Limb (tissue), 2 donors: ENCODE data around the gene ADCY4.
"Not testable (repeated sequence)": the region's sequence is repeated elsewhere in the genome, so short reads cannot be mapped to it uniquely, and the experiment has no call there.

Experiments
- DNase-seq, 2 donors: peaks; one replicate each; pipeline ENCODE4 v3.0.0-alpha.2; 2016; ENCODE audit errors: extremely low spot score in 2 of 2

The ADCY4 gene

DNA sequence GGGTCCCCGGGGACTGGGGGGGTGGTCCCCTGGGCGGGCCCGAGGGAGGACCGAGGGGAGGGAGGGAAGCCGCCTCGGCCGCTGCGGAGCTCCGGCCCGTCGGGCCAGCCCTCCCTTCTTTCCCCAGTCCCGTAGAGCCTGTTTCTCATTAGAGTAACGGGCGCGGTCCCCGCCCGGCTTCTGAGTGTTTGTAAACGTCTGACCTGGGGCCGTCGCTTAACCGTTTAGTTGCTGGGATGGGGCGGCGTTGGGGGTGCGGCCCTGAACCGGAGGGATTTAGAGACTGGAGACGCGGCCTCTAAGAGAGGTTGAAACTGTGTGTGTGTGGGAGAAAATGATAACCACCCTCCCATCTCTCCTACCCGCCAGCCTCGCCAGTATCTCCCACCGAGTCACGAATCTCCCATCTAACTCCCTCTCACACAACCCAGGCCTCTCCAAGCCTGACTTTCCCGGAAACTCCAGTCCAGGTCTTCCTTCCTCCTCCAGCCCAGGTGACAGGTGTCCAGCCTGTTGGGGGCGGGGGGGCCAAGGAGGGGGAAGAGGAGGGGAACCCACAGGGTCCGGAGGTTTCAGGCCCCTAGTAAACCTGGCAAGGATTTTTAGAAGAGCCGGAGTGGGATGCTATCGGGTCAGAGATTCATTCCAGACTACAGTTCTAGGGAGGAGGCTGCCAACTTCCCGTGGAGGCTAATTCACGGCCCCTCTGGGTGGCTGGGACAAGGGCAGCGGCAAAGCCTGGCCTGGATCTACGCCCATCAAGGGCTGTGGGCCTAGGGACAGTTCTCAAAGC, 32.0 kb upstream of the ADCY4 start:
- DNase-seq, result peak; percentile 92 to 96

DNA sequence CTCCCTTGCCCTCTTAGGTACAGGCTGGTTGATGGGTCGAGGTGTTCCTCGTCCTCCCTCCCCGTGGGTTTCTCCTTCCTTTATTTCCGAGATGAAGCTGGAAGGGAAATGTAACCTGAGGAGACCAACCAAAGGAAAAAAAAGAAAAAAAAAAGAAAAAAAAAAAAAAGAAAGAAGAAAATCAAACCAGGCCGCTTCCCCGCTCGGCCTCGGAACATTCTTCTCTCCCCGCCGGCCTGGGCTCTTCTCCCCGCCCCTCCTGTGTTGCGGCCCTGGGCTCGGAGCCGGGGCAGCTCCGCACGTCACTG, 31.5 kb upstream of the ADCY4 start:
- no peak for DNase-seq

DNA sequence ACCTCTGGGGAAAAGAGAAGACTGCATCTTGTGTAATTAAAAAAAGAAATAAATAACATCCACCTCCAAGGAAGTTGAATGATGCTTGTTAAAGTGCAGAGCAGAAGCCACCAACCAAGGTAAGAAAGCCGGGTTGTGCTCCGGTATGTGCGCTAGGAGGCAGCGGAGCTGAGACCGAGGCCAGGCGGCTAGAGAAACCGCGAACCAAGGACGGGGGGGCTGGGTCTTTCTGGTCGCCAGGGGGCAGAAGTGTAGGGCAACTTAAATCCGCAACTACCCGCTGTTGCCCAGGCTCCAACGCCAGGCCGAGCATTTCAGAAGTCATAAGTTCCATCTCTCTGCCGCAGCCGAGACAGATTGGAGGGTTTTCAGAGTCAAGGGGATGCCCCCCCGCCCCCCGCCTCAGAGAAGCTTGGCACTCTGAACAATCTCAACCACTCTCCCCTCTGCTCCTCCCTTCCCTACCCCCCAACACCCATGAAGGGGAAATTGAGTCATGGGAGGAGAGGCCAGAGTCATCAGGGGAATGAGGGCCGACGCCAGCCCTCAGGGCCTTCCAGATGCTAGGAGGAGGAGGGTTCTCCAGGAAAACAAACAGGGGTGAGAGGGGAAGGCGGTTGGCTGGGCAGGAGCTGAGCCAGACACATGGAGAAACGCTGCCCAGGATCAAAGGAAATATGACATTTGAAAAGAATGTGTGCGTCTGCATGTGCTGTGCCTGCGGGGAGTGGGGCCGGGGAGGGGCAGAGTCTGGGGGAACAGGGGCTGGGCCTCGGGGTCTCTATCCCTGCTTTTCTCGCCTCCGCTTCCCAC, 30.9 kb upstream of the ADCY4 start:
- DNase-seq, result peak; percentile 84 to 89

DNA sequence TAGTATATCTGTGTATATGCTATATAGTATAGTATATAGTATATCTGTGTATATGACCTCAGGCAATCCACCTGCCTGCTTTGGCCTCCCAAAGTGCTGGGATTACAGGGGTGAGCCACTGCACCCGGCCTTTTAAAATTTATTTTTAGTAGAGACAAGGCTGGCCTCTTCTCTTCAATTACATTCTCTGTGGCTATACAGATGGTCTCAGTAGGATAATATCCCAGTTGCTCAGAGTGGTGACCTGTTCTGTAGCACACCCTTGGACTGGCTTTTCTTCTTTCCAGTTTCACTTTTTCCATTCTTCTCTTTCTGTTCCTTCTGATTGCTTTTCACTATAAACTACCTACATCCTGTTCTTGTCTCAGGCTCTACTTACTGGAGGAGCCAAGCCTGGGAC, 30.0 kb upstream of the ADCY4 start:
- no peak for DNase-seq

DNA sequence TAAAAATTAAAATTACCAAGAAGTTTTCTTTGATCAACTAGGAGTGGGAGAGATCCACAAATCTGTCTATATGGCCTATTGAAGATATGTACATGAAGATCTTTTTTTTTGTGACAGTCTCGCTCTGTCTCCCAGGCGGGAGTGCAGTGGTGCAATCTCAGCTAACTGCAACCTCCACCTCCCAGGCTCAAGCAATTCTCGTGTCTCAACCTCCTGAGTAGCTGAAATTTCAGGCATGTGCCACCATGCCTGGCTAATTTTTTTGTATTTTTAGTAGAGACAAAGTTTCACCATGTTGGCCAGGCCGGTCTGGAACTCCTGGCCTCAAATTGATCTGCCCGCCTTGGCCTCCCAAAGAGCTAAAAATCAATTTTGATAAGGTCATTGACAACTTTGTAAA, 28.5 kb upstream of the ADCY4 start:
- DNase-seq, result no peak

DNA sequence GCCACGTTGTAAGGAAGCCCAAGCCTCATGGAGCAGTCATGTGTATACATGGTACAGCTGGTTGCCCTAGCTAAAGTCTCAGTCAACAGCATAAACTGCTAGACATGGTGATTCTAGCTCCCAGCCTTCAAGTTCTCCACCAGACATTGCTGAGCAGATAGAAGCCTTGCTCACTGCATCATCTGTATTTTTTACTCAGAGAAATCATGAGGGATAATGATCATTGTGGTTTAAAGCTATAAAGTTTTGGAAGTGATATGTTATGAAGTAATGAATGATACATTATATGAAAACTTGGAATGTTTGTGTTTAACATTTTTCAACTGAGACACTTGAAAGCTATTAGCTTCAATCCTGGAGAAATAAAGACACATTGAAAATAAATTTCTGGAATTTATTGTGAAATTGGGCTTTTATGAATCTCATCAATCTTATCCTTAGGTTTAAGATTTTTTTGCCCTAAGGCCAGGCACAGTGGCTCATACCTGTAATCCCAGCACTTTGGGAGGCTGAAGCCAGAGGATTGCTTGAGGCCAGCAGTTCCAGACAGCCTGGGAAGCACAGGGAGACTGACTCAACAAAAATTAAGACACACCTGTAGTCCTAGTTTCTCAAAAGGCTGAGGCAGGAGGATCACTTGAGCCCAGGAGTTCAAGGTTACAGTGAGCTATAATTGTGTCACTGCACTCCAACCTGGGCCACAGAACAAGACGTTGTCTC, 27.5 kb upstream of the ADCY4 start:
- DNase-seq, result no peak

DNA sequence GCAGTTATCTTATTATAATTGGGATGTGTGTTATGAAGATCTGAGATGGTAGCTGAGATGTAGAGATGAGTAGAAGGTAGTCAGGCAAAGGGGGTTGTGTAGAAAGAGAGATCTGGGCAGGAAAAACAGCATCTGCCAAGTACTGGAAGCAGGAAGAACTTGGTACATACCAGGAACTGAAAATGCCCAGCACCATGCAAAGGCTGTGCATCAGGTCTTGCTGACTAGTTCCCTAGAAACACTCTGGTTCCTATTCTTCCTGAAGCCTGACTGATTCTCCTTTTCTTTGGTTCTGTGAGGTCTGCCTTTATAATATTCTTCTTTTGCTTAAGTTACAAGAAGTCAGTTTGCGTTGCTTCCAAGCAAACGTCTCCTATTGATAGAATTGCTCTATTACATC, 26.5 kb upstream of the ADCY4 start:
- DNase-seq, result no peak

DNA sequence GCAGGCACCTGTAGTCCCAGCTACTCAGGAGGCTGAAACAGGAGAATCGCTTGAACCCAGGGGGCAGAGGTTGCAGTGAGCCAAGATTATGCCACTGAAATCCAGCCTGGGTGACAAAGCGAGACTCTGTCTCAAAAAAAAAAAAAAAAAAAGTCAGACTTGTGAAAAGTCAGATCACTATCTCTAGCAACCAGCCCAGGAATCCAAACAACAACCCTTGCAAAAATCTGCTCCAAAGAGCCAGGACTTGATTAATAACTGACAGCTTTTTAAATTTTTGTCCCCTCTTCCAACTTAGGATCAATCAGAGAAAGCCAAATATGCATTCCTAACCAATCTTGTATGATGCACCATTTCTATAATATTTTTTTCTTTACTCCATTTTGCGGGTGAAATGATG, 25.4 kb upstream of the ADCY4 start:
- no peak for DNase-seq

DNA sequence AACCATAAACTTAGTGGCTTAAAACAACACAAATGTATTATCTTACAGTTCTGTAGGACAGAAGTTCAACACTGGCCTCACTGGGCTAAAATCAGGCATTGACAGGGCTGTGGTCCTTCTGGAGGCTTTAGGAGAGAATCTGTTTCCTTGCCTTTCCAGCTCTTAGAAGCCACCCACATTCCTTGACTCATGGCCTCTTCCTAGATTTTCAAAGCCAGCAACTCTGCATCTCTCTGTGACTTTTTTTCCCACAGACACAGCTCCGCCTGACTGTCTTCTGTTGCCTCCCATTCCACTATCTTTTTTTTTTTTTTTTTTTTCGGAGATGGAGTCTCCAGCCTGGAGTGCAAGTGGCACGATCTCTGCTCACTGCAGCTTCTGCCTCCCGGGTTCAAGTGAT, 21.3 kb upstream of the ADCY4 start:
- DNase-seq, result no peak

DNA sequence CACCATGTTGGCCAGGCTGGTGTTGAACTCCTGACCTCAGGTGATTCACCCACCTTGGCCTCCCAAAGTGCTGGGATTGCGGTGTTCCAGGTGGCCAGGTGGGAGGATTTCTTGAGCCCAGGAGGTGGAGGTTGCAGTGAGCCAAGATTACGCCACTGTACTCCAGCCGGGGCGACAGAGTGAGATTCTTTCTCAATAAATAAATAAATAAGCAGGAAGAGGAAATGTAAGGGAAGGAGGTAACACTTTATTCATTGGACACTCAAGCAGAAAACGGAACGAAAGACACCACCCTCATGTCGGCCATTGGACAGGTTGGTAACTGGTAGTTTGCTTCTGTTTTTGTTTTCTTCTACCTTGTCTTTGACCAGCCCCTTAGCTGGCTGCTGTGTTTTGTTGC, 20.1 kb upstream of the ADCY4 start:
- no peak for DNase-seq

DNA sequence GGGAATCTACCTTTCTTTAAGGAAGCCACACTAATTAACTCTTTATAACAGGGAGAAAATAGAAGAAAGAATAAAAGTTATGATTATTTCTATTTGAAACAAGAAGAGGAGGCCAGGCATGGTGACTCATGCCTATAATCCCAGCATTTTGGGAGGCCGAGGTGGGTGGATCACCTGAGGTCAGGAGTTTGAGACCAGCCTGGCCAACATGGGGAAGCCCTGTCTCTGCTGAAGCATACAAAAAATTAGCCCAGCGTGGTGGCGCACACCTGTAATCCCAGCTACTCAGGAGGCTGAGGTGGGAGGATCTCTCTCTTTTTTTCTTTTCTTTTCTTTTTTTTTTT, 19.6 kb upstream of the ADCY4 start:
- not testable (repeated sequence) for DNase-seq

DNA sequence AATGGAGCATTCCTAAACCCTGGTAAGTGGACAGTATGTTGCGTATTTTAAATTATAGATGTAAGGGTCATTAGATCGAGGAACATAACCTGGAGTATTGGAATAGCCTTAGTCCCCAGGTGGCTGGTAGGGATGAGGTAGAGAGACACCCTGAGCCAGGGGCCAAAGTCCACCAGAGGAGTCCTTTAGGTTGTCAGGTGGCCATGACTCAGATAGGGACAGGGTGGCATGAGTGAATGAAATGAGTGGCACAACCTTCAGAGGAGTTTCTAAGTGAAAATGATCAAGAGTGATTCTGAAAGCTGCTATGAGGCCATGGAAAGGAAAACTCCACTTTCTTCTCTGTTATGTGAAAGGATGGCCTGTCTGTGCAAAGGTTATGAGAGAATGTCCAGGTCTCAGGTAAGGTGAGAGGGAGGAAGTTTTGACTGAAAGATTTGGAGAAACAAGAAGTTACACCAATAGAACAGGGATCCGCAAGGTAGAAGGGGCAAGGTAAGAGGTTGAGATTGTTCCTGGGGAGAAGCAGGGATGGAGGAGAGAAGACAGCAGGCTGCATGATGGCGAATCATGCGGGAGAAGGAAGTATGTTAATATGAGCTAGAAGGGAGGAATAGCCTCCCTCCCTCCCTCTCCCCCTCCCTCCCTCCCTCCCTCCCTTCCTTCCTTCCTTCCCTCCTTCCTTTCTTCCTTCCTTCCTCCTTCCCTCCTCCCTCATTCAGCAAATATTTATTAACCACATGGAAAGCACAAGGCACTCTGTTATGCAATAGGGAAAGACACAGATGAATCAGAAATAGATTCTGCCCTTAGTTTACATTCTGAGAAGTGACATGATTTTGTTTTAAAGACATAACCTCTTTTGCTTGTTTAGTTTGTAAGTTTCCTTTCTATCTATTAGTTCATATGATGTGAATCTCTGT, 18.9 kb upstream of the ADCY4 start:
- no peak for DNase-seq

DNA sequence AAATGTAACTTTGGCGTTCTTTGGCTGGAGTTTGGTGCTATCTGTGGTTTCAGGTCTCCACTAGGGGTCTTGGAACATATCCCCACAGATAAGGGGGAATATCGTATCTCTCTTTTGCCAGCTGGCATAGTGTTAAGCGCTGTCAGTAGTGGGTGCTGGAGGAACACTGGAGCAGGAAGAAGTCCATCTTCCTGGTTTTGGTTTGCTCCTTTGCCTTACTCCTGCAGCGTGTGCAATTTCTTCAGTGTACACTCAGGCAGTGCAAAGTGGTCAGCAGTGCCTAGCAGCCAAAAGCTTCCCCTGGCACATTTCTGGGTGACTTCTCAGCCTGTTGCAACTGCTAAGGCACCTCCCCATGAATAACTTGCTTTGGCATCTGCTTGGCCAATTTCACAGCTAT, 16.6 kb upstream of the ADCY4 start:
- no peak for DNase-seq

DNA sequence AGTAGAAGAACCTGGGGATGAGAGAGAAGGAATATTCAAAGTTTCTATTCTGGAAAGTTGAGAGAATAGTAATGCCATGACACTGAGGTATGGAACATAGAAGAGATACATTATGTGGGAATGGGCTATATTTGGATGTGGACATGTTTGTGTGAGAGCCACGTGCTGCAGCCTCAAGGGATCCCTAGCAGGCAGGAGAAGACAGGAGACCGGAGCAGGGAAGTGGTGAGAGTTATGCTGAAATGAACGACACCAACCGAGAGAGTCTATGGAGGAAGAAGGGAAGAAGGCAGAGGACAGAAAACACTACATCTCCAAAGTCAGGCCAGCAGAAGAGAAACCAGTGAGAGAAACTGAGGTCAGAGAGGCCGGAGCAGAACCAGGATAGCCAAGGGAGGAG, 14.9 kb upstream of the ADCY4 start:
- no peak for DNase-seq

DNA sequence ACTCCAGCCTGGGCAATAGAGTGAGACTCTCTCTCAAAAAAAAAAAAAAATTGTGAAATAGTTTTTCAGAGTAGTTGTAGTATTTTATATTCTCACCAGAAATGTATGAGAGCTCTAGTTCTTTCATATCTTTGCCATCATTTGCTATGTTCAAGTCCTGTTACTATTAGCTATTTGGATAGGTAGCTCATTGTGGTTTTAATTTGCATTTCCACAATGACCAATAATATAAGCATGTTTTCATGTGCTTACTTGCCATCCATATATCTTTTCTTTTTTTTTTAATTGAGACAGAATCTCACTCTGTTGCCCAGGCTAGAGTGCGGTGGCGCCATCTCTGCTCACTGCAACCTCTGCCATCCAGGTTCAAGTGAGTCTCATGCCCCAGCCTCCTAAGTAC, 13.3 kb upstream of the ADCY4 start:
- no peak for DNase-seq

DNA sequence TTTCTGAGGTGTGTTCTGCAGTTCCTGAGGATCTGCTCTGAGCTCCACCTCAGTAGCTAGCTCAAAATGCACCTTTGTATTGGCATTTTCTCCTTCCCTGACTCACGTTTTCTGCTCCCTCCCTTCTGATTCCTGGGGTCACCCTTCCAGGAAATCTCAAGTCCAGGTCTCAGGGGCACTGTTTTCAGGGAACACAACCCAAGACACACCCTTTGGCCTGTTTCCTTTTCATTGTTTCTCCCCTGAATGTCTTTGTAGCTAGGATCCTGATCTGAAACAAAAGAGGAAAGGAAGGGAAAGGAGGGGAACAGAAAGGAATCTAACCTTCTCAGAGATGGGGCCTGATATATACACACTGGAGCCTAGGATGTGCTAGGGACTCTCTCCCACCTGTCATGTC, 12.3 kb upstream of the ADCY4 start:
- DNase-seq, result no peak

DNA sequence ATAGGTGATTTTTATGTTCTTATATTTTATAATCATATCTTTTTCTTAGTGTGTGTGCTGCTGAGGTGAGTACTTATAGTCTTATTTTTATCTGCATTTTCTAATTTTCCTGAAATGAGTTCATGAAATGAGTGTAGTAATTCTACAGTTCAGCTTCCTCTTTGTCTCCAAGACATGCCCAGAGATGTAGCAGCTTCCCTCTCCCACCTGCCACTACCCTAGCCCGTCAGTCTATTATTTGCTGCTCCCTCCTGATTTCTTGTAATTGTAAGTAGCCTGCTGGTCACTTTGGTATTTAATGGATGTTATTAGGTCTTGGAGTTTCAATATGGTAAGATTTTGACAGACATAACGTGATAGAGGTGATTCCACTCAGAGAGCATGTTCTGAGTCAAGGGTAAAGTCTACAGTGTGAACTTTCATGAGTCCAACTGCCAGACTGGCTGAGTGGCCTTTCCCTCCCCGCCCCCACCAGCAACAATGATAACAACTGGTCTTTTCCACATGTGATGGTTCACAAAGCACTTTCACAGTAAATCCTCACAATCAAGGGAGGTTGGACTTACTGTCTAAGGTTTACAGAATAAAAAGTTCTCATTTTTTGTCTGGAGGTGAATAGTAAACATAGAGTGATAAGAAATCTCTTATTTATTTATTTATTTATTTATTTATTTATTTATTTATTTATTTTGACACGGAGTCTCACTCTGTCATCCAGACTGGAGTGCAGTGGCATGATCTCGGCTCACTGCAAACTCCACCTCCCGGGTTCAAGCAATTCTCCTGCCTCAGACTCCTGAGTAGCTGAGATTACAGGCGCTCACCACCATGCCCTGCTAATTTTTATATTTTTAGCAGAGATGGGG, 9.2 kb upstream of the ADCY4 start:
- no peak for DNase-seq

DNA sequence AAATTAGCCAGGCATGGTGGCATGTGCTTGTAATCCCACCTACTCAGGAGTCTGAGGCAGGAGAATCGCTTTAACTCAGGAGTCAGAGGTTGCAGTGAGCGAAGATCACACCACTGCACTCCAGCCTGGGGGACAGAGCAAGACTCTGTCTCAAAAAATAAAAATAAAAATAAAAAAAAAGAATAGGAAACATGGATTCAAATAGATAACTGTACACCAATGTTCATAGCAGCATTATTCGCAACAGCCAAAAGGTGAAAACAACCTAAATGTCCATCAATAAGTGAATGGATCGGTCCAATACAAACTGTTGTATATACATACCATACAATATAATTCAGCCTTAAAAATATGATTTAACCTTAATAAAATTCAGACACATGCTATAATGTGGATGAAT, 8.0 kb upstream of the ADCY4 start:
- no peak for DNase-seq

DNA sequence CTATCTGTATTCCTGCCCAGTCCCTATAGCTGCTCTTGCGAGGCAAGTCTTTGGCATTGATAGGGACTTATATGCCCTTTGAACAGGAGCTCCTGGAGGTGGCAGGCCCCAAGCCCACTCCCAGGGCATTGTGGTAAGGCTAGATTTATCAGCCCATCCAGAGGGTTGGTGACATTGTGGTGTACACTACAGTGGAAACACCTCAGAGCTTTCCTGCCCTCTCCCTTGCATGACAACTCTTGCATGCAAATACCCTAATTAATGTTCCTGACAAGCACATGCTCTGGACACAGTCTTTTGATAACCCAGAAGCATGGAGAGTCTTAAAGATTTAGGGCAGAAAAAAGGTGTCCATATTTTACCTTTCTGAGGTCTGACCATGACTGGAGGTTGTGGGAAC, 5.7 kb upstream of the ADCY4 start:
- DNase-seq, result no peak

DNA sequence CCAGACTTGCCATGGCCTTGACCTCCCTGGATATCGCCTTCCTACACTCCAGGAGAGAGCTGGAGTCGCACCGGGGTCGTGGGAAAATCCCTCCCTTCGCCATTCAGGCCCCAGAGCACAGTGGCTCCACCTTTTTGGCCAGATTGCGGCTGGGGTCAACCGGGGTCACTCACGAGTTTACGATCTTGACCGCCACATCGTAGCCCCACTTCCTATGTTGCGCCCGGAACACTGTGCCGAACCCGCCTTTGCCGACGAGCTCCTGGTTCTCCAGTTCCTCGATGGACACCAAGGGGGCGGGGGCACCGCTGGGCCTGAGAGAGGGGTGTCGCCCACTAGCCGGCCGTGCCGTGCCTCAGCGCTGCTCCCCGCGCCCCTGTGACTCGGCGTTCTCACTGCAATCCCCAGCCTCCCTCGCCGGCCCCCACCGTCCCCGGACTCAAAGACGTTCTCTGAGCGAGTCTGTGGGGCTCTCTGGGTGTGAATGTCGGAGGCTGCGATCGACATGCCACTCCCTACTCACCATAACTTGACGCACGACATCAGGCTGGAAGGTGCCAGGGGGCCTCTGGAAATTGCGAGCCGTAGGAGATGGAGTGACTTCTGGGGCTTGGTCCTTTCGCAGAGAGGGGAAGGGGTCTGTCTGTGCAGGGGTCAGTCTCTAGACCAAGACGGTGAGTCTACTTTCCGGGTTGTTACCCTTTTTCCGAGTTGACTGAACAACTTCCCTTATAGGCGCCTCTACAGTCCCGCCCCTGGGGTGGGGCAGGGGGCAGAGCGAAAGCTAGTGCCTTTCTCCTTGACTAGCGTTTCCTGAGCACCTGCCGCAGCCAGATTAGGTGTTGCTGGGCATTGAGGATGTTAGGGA, 4.6 kb upstream of the ADCY4 start, which contains the start of gene RIPK3:
Gene RIPK3 (minus strand): TSS at position 708 of the 868 bp plus-strand sequence. CDS start 165 bp downstream, at position 543.
- DNase-seq, result no peak
